Measurements from ENCODE around the gene C9orf40.
A peak's percentile ranks its signal among the peaks of the same experiment; 100 is the strongest.

Gene C9orf40

DNA sequence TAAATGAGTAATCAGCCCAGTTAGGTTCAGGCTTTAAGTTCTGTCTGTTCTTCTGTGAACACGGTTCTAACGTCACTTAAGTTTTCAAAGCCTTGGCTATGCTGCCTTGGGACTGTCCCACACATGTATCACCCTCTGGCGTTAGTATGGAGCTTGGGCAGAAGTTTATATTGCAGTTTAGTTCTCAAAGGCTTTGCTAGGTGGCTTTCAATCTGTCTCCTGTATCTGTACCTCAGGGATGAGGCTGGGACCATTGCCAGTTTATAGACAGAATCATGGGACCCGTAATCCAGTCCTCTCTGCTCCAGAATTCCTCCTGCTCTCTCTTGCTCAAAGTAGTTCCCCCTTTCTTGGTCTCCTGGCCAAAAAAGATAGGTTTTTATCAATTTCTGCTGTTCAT, 12.1 kb downstream of the C9orf40 start:
- peak; percentile 28 for DNase-seq

- DNase-seq = peak; percentile 39
Measured at GRCh38 chr9:74935008-74935407, 17.7 kb downstream of the C9orf40 start.

- DNase-seq = no peak
Measured at GRCh38 chr9:74921737-74922136, 31.0 kb downstream of the C9orf40 start.

- DNase-seq = no peak
Measured at GRCh38 chr9:74920944-74921626, 31.6 kb downstream of the C9orf40 start.

DNA sequence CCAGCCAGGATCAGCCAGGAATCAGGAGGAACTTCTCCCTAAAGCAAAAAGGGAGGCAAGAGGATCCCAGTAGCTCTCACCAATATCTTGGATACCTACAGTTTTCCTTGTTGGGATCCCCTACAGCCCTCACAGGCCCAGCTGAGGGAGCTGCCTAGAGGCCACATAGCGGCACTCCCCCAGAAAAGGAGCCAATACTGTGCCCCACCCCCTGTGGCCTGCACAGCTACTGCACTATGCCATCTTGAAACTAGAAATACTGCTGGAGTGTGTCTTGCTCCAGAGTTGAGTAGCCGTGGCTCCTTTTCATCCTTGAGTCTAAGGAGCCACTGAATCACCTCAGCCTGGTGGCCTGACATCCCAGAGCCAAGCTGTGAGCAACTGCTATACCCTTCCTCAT, 42.7 kb downstream of the C9orf40 start:
- DNase-seq = no peak

GRCh38 chr9:74908665-74909064, 44.0 kb downstream of the C9orf40 start:
- no peak for DNase-seq

DNA sequence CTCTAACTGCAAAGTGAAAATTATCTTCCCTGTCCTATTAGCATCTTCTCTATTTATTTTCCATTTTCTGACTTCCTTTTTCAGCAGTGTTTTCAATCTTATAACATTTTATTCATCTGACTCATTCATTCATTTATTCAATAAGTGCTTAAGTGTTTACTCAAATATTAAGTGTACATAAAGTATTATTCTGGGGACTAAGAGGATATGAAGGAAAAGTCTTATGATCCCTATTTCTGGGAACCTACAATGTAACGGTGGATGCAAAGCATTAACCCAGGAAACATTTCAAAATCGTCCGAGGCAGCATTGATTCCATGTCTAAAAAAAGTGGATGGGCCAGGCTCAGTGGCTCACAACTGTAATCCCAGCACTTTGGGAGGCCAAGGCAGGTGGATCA, 45.6 kb downstream of the C9orf40 start:
- no peak for DNase-seq

GRCh38 chr9:74901001-74901400, 51.7 kb downstream of the C9orf40 start:
- no peak for DNase-seq
